ENCODE results near the gene UGT2A1. TPM values are rescaled to one million over a fixed set of nuclear protein-coding genes. Genes with fewer than 3 reads are reported as not detected.
A peak's percentile ranks its signal among the peaks of the same experiment; 100 is the strongest.

Gene UGT2A1
- total RNA-seq, 4 donors from 2014 or later: not detected

DNA sequence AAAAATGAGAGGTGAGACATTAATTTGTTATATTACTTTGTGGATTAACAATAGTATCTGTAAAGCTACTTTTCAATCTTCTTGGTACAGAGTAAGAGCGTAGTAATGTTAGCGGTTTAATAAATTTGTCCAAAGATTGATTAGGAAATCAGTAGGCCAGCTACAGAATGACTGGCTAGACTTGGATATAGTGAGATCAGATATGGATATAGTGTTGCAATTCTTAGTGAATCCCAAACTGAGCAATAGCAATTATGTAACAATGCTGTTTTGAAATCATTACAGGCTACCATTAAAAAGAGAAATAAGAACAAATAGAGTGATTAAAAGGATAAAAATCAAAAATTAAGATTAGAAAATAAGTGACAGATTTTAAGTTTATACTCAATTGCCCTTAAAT, 12.8 kb downstream of the UGT2A1 start:
- TF ChIP-seq POLR2A (IDR thresholded peaks at IDR 0.05) (no peak), EP300 (IDR thresholded peaks at IDR 0.05) (no peak)
- TF ChIP-seq, protein P1, sequence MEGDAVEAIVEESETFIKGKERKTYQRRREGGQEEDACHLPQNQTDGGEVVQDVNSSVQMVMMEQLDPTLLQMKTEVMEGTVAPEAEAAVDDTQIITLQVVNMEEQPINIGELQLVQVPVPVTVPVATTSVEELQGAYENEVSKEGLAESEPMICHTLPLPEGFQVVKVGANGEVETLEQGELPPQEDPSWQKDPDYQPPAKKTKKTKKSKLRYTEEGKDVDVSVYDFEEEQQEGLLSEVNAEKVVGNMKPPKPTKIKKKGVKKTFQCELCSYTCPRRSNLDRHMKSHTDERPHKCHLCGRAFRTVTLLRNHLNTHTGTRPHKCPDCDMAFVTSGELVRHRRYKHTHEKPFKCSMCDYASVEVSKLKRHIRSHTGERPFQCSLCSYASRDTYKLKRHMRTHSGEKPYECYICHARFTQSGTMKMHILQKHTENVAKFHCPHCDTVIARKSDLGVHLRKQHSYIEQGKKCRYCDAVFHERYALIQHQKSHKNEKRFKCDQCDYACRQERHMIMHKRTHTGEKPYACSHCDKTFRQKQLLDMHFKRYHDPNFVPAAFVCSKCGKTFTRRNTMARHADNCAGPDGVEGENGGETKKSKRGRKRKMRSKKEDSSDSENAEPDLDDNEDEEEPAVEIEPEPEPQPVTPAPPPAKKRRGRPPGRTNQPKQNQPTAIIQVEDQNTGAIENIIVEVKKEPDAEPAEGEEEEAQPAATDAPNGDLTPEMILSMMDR (IDR thresholded peaks at IDR 0.05): no peak
- DNase-seq (ENCODE audit: low spot score in 2 of 2): no peak
- no peaks in the 10 kb centered on the region for H3K9me3 ChIP-seq
- WGBS, 2 donors: 80 to 96% methylated on average over 2 of the region's 2 CpGs
- H3K4me1 ChIP-seq: no peaks in the 10 kb centered on the region
- no peak overlapping the region for H3K27ac ChIP-seq
- no peaks in the 10 kb centered on the region for H3K36me3 ChIP-seq
- no peak overlapping the region for H3K4me3 ChIP-seq
- no peaks in the 10 kb centered on the region for H3K27me3 ChIP-seq

DNA sequence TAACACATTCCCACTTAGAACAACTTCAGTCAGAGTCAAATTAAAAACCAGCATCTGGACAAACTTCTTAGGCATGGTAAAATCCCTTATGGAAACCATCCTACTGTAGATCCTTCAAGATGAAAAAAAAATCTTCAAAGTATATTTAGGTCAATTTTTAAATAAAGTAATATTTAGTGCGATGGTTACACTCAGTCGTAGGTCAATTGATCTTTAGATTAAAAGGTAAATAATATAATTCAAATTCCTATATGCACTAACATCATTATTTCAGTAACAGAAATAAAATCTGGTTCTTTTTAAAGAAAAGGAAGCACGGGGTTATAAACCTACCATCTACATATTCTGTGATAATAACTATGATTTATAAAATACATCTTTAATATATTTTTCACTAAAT, 13.5 kb downstream of the UGT2A1 start, which contains the start of gene UGT2A2:
Gene UGT2A2 (minus strand): TSS at position 101 of the 400 bp plus-strand sequence. CDS start 2 bp downstream, at position 99.
- TF ChIP-seq EP300 (IDR thresholded peaks at IDR 0.05): no peak
- TF ChIP-seq POLR2A (IDR thresholded peaks at IDR 0.05): no peak
- TF ChIP-seq, protein P1 (IDR thresholded peaks at IDR 0.05): no peak
- 94% methylated on average over 3 of the region's 3 CpGs for WGBS, 2 donors

DNA sequence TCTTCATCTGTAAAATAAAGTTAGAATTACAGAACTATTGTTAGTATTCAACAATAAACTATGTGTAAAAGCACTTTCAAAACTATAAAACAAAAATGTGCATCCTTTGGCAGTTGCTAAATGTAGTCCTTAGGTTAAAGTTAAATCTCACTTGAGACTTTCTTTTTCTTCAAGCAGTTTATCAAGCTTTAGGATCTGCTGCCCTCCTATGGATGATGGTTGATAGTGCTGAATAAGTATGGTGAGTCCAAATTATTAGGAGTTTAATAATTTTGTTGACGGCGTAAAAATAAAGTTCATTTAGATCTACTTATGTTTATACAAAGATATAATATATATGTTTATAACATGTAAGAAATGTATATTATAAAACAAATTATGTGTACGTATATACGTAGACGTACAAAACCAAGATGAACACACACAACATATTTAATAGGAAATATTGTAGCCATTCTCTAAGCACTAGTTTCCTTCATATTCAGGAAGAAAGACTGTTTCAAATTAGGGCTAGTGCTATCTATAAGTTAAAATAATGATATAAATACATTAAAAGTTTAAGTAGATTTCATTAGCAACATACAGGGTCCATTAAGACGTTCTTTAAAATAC, 35.9 kb downstream of the UGT2A1 start:
- no peak overlapping the region for H3K27ac ChIP-seq
- H3K36me3 ChIP-seq: no peaks in the 10 kb centered on the region
- DNase-seq (ENCODE audit: low spot score in 2 of 2): no peak
- no peak overlapping the region for H3K4me3 ChIP-seq
- no peaks in the 10 kb centered on the region for H3K27me3 ChIP-seq
- H3K9me3 ChIP-seq: no peaks in the 10 kb centered on the region
- WGBS, 2 donors: 74 to 78% methylated on average over 6 of the region's 6 CpGs
- TF ChIP-seq, protein P1 (IDR thresholded peaks at IDR 0.05): peak in 1 of 5 experiments; percentile 14
- TF ChIP-seq EP300 (IDR thresholded peaks at IDR 0.05): no peak
- no peaks in the 10 kb centered on the region for H3K4me1 ChIP-seq

More for the DNA sequence above, 13.5 kb downstream of the UGT2A1 start, which contains the start of gene UGT2A2:
- Histone ChIP-seq H3K27ac (no peak within 1 kb of the TSS), H3K4me3 (no peak within 1 kb of the TSS), H3K4me1 (no peaks in the 10 kb centered on the region), H3K9me3 (no peaks in the 10 kb centered on the region), H3K27me3 (no peaks in the 10 kb centered on the region), H3K36me3 (no peaks in the 10 kb centered on the region)
- DNase-seq (ENCODE audit: low spot score in 2 of 2): no peak

DNA sequence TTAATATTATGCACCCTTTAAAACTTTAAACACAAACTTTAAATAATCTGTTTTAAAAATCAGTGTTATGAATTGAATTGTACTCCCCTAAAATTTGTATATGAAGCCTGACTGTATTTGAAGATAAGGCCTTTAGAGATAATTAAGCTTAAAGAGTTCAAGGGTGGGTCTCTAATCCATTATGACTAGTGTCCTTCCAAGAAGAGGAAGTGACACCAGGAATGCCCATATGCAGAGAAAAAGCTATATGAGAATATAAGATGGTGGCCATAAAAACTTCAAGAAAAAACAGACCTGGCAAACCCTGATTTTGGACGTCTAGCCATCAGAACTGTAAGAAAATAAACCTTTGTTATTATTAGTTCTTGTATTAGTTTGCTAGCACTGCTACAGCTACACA, 42.6 kb downstream of the UGT2A1 start:
- Histone ChIP-seq H3K27me3 (no peaks in the 10 kb centered on the region), H3K9me3 (no peaks in the 10 kb centered on the region), H3K4me3 (no peak overlapping the region), H3K4me1 (no peaks in the 10 kb centered on the region), H3K27ac (no peak overlapping the region), H3K36me3 (no peaks in the 10 kb centered on the region)
- TF ChIP-seq, protein P1 (IDR thresholded peaks at IDR 0.05): no peak
- TF ChIP-seq POLR2A (IDR thresholded peaks at IDR 0.05) (no peak), EP300 (IDR thresholded peaks at IDR 0.05) (no peak)
- 50 to 58% methylated on average over 1 of the region's 1 CpG for WGBS, 2 donors
- DNase-seq (ENCODE audit: low spot score in 2 of 2): no peak

DNA sequence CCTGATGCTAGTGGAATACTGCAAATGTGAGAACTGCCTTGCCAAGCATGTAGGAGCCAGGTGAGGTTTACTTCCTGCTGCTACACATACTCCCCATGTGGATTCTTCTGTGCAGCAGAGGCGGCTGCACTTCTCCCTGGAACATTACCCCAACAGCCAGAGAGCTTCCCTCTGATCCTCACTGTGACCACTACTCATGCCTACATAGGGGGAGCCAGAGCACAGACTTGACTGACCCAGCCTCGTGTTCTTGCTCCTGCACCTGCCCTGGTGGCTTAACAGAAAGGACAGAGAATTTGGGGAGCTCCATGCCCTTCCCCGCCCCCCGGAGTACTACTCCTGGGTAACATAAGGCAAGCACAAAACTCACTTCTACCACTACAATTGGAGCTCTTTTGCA, 52.0 kb downstream of the UGT2A1 start:
- no peaks in the 10 kb centered on the region for H3K4me1 ChIP-seq
- H3K27me3 ChIP-seq: no peaks in the 10 kb centered on the region
- no peaks in the 10 kb centered on the region for H3K36me3 ChIP-seq
- no peak overlapping the region for H3K27ac ChIP-seq
- no peaks in the 10 kb centered on the region for H3K9me3 ChIP-seq
- 57 to 61% methylated on average over 4 of the region's 4 CpGs for WGBS, 2 donors
- DNase-seq (ENCODE audit: low spot score in 2 of 2): no peak
- TF ChIP-seq, protein P1 (IDR thresholded peaks at IDR 0.05): no peak
- TF ChIP-seq EP300 (IDR thresholded peaks at IDR 0.05): no peak
- no peak for TF ChIP-seq POLR2A (IDR thresholded peaks at IDR 0.05)
- H3K4me3 ChIP-seq: no peak overlapping the region

Data from tibial nerve (tissue), 4 donors.